H7 (cell line): ENCODE results near the gene TMEM43. TPM values are rescaled to one million over a fixed set of nuclear protein-coding genes. Genes with fewer than 3 reads are reported as not detected.

Source experiments
- DNase-seq: peaks from one replicate; pipeline ENCODE4 v3.0.0; 2012
- H3K27me3 ChIP-seq: 2 replicates; pipeline ENCODE4 v1.6.0; 2011; ENCODE audit warnings: mild to moderate bottlenecking, low read length; ENCODE audit not compliant: control insufficient read depth, insufficient read depth
- H3K36me3 ChIP-seq: replicated peaks from 2 replicates; pipeline ENCODE4 v1.5.1; 2011; ENCODE audit warnings: low read length; ENCODE audit not compliant: control insufficient read depth, insufficient read depth
- H3K4me3 ChIP-seq: 2 replicates; pipeline ENCODE4 v1.5.1; 2011; ENCODE audit warnings: low read depth, mild to moderate bottlenecking, control low read depth, low read length, moderate library complexity; ENCODE audit not compliant: insufficient read depth
- total RNA-seq: library from RNA; depleted of rRNA; stranded (reverse); fragments of >200 nt; shearing (Covaris generic); gene quantifications from 2 replicates; pipeline ENCODE4 v1.2.3, GENCODE V29; 2014

TMEM43 gene
- total RNA-seq, 1 experiment from 2014 or later: 62.7 TPM

GRCh38 chr3:14147066-14147435 lies 22.2 kb downstream of the TMEM43 start:
- H3K4me3 ChIP-seq: no peak overlapping the region
- H3K36me3 ChIP-seq: peaks cover 18% of the 10 kb centered on the region
- no peaks in the 10 kb centered on the region for H3K27me3 ChIP-seq
- no peak for DNase-seq

DNA sequence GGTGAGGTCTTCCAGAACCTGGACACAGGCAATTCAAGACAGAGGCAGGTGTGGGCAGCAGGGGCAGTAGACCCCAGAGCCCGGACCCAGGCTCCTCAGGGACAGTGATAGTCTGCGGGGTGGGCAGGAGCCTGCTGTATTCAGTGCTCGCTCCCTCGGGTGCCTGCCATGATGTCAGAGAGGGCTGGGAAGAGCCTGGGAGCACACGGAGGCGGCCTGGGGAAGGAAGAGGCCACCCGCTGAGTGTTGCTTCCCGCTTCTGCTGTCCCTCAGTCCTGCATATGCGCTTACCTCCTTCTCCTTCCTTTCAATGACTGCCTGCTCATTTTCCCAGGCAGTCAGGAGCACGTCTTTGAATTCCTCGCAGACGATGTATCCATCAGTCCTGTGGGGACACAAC lies 22.8 kb downstream of the TMEM43 start:
- Histone ChIP-seq H3K27me3 (no peaks in the 10 kb centered on the region), H3K36me3 (peaks cover 17% of the 10 kb centered on the region), H3K4me3 (no peak overlapping the region)
- peak; percentile 56 for DNase-seq

DNA sequence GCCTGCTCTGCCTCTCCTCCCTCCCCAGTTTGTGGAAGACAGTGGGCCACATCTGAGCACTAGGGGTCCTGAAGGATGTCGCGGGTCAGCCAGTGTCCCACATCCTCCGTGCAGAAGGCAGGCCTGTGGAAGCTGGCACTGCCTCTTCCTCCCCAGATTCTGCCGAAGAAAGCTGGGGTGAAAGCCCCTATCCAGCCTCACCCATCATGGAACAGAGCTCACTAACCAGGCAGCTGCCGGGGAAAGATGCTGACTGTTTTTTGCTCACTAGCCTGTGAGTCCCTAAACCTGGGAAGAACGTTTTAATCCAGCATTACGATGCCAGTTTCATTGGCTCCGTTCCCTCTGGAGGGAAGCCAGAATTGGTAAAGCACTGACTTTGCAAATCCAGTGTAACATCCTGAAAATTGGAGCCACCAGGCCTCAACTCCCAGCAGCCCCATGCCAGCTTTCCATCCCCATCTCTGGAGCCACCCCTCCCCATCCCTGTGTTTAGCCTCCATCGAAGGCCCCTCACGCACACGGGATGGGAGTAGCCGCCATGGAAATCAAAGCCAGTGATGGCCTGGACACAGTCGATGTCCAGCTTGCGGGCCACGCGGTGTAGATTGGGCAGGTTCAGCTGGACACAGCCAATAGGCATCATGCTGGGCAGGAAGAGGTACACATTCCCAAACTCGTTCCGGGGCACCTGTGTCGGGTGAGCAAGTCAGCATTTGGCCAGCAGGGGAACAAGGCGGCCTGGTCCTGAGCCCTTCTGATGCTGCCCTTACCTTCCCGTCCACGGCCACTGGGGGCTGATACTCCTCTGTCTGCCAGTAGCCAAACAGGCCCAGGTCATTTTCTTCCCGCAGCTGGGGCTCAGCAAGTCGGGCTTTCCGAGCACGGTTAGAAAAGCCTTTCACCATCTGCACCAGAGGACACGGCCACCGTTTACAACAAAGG lies 23.5 kb downstream of the TMEM43 start:
- Histone ChIP-seq H3K4me3 (no peak overlapping the region), H3K36me3 (peaks cover 19% of the 10 kb centered on the region), H3K27me3 (no peaks in the 10 kb centered on the region)
- DNase-seq: peak; percentile 88

DNA sequence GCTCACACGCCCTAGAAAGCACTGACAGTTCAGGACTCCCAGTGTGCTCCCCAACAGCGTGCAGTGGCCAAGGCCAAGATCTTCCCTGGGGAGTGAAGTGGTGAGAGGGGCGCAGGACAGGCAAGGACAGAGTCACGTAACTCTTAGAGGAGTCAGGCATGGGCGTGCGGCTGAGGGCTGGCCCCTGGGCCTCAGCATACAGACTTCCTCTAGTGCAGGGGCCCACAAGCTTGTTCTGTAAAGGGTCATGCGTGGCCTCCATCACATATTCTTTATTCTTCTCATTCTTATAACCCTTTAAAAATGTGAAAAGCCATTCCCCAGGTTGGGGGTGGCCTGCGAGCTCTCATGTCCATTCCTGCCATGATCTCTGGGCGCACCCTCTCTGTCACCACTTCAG lies 25.2 kb downstream of the TMEM43 start:
- no peak overlapping the region for H3K4me3 ChIP-seq
- H3K36me3 ChIP-seq: peaks cover 21% of the 10 kb centered on the region
- no peak for DNase-seq
- no peaks in the 10 kb centered on the region for H3K27me3 ChIP-seq

GRCh38 chr3:14150491-14151230 lies 25.8 kb downstream of the TMEM43 start:
- Histone ChIP-seq H3K36me3 (peaks cover 17% of the 10 kb centered on the region), H3K27me3 (no peaks in the 10 kb centered on the region), H3K4me3 (no peak overlapping the region)
- DNase-seq: no peak

GRCh38 chr3:14151471-14152083 lies 26.7 kb downstream of the TMEM43 start:
- H3K27me3 ChIP-seq: no peaks in the 10 kb centered on the region
- peaks cover 17% of the 10 kb centered on the region for H3K36me3 ChIP-seq
- DNase-seq: no peak
- no peak overlapping the region for H3K4me3 ChIP-seq

- Histone ChIP-seq H3K36me3 (peaks cover 15% of the 10 kb centered on the region), H3K27me3 (no peaks in the 10 kb centered on the region), H3K4me3 (no peak overlapping the region)
- DNase-seq: peak; percentile 73
Observed at GRCh38 chr3:14152233-14152962, 27.5 kb downstream of the TMEM43 start.

GRCh38 chr3:14152963-14153355 lies 28.1 kb downstream of the TMEM43 start:
- DNase-seq: peak; percentile 22
- no peak overlapping the region for H3K4me3 ChIP-seq
- H3K36me3 ChIP-seq: peaks cover 17% of the 10 kb centered on the region
- H3K27me3 ChIP-seq: no peaks in the 10 kb centered on the region

- DNase-seq: no peak
- Histone ChIP-seq H3K4me3 (no peak overlapping the region), H3K36me3 (peaks cover 20% of the 10 kb centered on the region), H3K27me3 (no peaks in the 10 kb centered on the region)
Observed at GRCh38 chr3:14153663-14154062, 28.8 kb downstream of the TMEM43 start.

- Histone ChIP-seq H3K4me3 (no peak overlapping the region), H3K27me3 (no peaks in the 10 kb centered on the region), H3K36me3 (peaks cover 24% of the 10 kb centered on the region)
- no peak for DNase-seq
Observed at GRCh38 chr3:14154276-14154675, 29.4 kb downstream of the TMEM43 start.

GRCh38 chr3:14154895-14155440 lies 30.1 kb downstream of the TMEM43 start:
- no peaks in the 10 kb centered on the region for H3K27me3 ChIP-seq
- peaks cover 26% of the 10 kb centered on the region for H3K36me3 ChIP-seq
- no peak overlapping the region for H3K4me3 ChIP-seq
- DNase-seq: peak; percentile 22

GRCh38 chr3:14156201-14156600 lies 31.3 kb downstream of the TMEM43 start:
- no peaks in the 10 kb centered on the region for H3K27me3 ChIP-seq
- H3K4me3 ChIP-seq: no peak overlapping the region
- no peak for DNase-seq
- peaks cover 28% of the 10 kb centered on the region for H3K36me3 ChIP-seq

DNA sequence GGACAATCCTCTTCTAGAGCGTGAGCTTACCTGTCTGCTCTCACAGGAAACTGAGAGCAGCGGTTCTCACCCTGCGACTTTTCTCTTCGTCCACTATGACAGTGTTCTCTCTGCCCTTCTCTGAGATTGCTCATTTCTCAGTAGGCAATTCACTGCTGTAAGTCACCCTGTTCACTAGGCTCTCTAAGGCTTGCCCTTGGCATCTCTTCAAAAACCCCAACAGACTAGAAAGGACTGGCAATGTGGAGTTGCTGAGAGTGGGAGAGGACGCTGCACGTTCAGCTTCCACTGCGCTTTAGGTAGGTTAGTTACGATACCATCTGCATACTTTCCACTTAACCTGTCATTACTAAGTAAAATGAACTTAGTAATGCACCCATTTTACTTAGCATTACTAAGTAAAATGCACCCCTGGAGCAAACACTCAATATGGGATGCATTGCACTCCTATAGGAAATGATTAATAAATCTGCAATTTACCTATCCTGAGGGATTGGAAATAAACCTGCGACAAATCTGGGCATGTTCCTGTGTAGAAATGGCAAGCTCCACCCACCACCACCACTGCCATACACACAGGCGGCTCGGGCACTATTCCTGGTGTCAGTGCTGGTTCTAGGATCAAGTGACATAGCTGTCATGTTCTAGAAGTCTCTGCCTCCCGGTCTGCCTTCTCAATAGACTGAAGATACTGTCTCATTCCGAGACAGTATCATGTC lies 32.1 kb downstream of the TMEM43 start:
- Histone ChIP-seq H3K36me3 (peaks cover 28% of the 10 kb centered on the region), H3K27me3 (no peaks in the 10 kb centered on the region), H3K4me3 (no peak overlapping the region)
- no peak for DNase-seq
